Measurements from ENCODE around the gene TM4SF20.

DNA sequence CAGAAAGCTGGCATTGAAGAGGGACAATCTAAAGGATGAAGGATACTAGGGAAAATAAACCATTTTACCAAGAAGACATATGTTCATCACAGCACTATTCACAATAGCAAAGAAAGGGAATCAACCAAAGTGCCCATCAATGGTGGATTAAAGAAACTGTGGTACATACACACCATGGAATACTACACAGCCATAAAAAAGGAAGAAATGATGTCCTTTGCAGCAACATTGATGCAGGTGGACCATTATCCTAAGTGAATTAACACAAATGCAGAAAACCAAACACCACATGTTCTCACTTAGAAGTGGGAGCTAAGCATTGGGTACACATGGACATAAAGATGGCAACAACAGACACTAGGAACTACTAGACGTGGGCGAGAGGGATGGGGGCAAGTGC is 61.3 kb downstream of the TM4SF20 start:
- TF ChIP-seq ZNF138 (CRISPR knock-in tag; conservative IDR thresholded peaks at IDR 0.05) (no peak), TEAD4 (CRISPR knock-in tag; IDR thresholded peaks at IDR 0.05) (no peak), MYBL2 (CRISPR knock-in tag; IDR thresholded peaks at IDR 0.05) (no peak), NR3C1 (CRISPR knock-in tag; conservative IDR thresholded peaks at IDR 0.05; ENCODE audit: low read depth) (no peak), CBFB (CRISPR knock-in tag; IDR thresholded peaks at IDR 0.05; ENCODE audit: low read depth) (no peak), TCF7 (CRISPR knock-in tag; IDR thresholded peaks at IDR 0.05; ENCODE audit: low read depth) (no peak), ESRRA (CRISPR knock-in tag; IDR thresholded peaks at IDR 0.05; ENCODE audit: borderline replicate concordance) (no peak), KAT7 (CRISPR knock-in tag; IDR thresholded peaks at IDR 0.05; ENCODE audit: borderline replicate concordance) (no peak)
- TF ChIP-seq, protein P1, sequence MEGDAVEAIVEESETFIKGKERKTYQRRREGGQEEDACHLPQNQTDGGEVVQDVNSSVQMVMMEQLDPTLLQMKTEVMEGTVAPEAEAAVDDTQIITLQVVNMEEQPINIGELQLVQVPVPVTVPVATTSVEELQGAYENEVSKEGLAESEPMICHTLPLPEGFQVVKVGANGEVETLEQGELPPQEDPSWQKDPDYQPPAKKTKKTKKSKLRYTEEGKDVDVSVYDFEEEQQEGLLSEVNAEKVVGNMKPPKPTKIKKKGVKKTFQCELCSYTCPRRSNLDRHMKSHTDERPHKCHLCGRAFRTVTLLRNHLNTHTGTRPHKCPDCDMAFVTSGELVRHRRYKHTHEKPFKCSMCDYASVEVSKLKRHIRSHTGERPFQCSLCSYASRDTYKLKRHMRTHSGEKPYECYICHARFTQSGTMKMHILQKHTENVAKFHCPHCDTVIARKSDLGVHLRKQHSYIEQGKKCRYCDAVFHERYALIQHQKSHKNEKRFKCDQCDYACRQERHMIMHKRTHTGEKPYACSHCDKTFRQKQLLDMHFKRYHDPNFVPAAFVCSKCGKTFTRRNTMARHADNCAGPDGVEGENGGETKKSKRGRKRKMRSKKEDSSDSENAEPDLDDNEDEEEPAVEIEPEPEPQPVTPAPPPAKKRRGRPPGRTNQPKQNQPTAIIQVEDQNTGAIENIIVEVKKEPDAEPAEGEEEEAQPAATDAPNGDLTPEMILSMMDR (IDR thresholded peaks at IDR 0.05), result no peak
- TF ChIP-seq, protein P2, sequence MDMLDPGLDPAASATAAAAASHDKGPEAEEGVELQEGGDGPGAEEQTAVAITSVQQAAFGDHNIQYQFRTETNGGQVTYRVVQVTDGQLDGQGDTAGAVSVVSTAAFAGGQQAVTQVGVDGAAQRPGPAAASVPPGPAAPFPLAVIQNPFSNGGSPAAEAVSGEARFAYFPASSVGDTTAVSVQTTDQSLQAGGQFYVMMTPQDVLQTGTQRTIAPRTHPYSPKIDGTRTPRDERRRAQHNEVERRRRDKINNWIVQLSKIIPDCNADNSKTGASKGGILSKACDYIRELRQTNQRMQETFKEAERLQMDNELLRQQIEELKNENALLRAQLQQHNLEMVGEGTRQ (CRISPR knock-in tag; IDR thresholded peaks at IDR 0.05), result no peak
- TF ChIP-seq, protein P3, sequence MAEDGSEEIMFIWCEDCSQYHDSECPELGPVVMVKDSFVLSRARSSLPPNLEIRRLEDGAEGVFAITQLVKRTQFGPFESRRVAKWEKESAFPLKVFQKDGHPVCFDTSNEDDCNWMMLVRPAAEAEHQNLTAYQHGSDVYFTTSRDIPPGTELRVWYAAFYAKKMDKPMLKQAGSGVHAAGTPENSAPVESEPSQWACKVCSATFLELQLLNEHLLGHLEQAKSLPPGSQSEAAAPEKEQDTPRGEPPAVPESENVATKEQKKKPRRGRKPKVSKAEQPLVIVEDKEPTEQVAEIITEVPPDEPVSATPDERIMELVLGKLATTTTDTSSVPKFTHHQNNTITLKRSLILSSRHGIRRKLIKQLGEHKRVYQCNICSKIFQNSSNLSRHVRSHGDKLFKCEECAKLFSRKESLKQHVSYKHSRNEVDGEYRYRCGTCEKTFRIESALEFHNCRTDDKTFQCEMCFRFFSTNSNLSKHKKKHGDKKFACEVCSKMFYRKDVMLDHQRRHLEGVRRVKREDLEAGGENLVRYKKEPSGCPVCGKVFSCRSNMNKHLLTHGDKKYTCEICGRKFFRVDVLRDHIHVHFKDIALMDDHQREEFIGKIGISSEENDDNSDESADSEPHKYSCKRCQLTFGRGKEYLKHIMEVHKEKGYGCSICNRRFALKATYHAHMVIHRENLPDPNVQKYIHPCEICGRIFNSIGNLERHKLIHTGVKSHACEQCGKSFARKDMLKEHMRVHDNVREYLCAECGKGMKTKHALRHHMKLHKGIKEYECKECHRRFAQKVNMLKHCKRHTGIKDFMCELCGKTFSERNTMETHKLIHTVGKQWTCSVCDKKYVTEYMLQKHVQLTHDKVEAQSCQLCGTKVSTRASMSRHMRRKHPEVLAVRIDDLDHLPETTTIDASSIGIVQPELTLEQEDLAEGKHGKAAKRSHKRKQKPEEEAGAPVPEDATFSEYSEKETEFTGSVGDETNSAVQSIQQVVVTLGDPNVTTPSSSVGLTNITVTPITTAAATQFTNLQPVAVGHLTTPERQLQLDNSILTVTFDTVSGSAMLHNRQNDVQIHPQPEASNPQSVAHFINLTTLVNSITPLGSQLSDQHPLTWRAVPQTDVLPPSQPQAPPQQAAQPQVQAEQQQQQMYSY (CRISPR knock-in tag; IDR thresholded peaks at IDR 0.05), result no peak
- TF ChIP-seq, protein P4, sequence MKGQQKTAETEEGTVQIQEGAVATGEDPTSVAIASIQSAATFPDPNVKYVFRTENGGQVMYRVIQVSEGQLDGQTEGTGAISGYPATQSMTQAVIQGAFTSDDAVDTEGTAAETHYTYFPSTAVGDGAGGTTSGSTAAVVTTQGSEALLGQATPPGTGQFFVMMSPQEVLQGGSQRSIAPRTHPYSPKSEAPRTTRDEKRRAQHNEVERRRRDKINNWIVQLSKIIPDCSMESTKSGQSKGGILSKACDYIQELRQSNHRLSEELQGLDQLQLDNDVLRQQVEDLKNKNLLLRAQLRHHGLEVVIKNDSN (CRISPR knock-in tag; IDR thresholded peaks at IDR 0.05), result no peak
- TF ChIP-seq, protein P5, sequence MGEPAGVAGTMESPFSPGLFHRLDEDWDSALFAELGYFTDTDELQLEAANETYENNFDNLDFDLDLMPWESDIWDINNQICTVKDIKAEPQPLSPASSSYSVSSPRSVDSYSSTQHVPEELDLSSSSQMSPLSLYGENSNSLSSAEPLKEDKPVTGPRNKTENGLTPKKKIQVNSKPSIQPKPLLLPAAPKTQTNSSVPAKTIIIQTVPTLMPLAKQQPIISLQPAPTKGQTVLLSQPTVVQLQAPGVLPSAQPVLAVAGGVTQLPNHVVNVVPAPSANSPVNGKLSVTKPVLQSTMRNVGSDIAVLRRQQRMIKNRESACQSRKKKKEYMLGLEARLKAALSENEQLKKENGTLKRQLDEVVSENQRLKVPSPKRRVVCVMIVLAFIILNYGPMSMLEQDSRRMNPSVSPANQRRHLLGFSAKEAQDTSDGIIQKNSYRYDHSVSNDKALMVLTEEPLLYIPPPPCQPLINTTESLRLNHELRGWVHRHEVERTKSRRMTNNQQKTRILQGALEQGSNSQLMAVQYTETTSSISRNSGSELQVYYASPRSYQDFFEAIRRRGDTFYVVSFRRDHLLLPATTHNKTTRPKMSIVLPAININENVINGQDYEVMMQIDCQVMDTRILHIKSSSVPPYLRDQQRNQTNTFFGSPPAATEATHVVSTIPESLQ (CRISPR knock-in tag; IDR thresholded peaks at IDR 0.05), result no peak

All from WTC11 (cell line).